ENCODE results near the gene MAP3K3. TPM values are rescaled to one million over a fixed set of nuclear protein-coding genes. Genes with fewer than 3 reads are reported as not detected.
A peak's percentile ranks its signal among the peaks of the same experiment; 100 is the strongest.

MAP3K3 gene
- total and polyA plus RNA-seq, 9 of the 15 experiments (the other 6 are each of a cell fraction or from before 2014, with no cell fraction given): 0.69 to 16.5 (median 12.1) TPM

GRCh38 chr17:63675607-63676546, 53.7 kb downstream of the MAP3K3 start (continued):
- TF ChIP-seq ZNF639 (CRISPR knock-in tag; conservative IDR thresholded peaks at IDR 0.05 in 1 of 2, IDR thresholded peaks at IDR 0.05 in 1 of 2) (peak in 1 of 2 experiments; percentile 46; a peak in 1 of 4 replicates), GATA2 (CRISPR knock-in tag; IDR thresholded peaks at IDR 0.05) (peak; percentile 91), FOXJ3 (CRISPR knock-in tag; IDR thresholded peaks at IDR 0.05) (no peak), ZNF584 (CRISPR knock-in tag; IDR thresholded peaks at IDR 0.05; ENCODE audit: low read depth) (no peak; the same call in 1 of the 2 replicates), ZNF592 (IDR thresholded peaks at IDR 0.05) (no peak), GATAD2B (IDR thresholded peaks at IDR 0.05; ENCODE audit: borderline replicate concordance) (peak; percentile 56; the same call in 1 of the 2 replicates), RCOR1 (IDR thresholded peaks at IDR 0.05; ENCODE audit: borderline replicate concordance in 1 of 2, low read depth in 2 of 2, low read length in 2 of 2) (peak in 1 of 2 experiments; percentile 56; a peak in 1 of 4 replicates), BHLHE40 (IDR thresholded peaks at IDR 0.05; ENCODE audit: low read length) (peak; percentile 68), PTRF (tag; IDR thresholded peaks at IDR 0.05) (no peak), HNRNPLL (IDR thresholded peaks at IDR 0.05; ENCODE audit: low read depth, low read length, poor library complexity, severe bottlenecking) (no peak), TEAD1 (CRISPR knock-in tag; IDR thresholded peaks at IDR 0.05) (no peak), CXXC5 (CRISPR knock-in tag; IDR thresholded peaks at IDR 0.05) (peak; percentile 47; the same call in 1 of the 2 replicates), SOX6 (IDR thresholded peaks at IDR 0.05) (peak; percentile 90), PRMT5 (CRISPR knock-in tag; IDR thresholded peaks at IDR 0.05) (no peak), LEF1 (IDR thresholded peaks at IDR 0.05) (peak; percentile 48; the same call in 1 of the 2 replicates), ZNF384 (IDR thresholded peaks at IDR 0.05; ENCODE audit: low read depth, low read length) (no peak), MCM3 (IDR thresholded peaks at IDR 0.05) (no peak), MXI1 (IDR thresholded peaks at IDR 0.05; ENCODE audit: low read depth, low read length) (no peak), HES1 (IDR thresholded peaks at IDR 0.05; ENCODE audit: low read depth) (peak; percentile 37; the same call in 1 of the 2 replicates)
